Osteoblast (primary cell): ENCODE results near the gene SPINK2. TPM values are rescaled to one million over a fixed set of nuclear protein-coding genes. Genes with fewer than 3 reads are reported as not detected.

ENCODE experiments used
- DNase-seq: peaks from one replicate; pipeline ENCODE4 v3.0.0; 2011; ENCODE audit warnings: low spot score, mixed read lengths; ENCODE audit not compliant: insufficient read length; ENCODE audit errors: missing footprints
- H2AFZ ChIP-seq: 2 replicates; pipeline ENCODE4 v1.6.0; 2011; ENCODE audit warnings: mild to moderate bottlenecking, low read length
- H3K27ac ChIP-seq: 2 replicates; pipeline ENCODE4 v1.5.1; 2011; ENCODE audit warnings: mild to moderate bottlenecking, low read depth, low read length, moderate library complexity
- H3K27me3 ChIP-seq: 2 replicates; pipeline ENCODE4 v1.6.0; 2012; ENCODE audit warnings: mild to moderate bottlenecking, control low read depth, inconsistent platforms, low read length, moderate library complexity; ENCODE audit not compliant: insufficient read depth
- H3K36me3 ChIP-seq: 2 replicates; pipeline ENCODE4 v1.5.1; 2011; ENCODE audit warnings: mild to moderate bottlenecking, low read length, control low read depth, moderate library complexity; ENCODE audit not compliant: insufficient read depth
- H3K4me1 ChIP-seq: 2 replicates; pipeline ENCODE4 v1.5.1; 2011; ENCODE audit warnings: mild to moderate bottlenecking, low read length, control low read depth, moderate library complexity; ENCODE audit not compliant: insufficient read depth
- H3K4me2 ChIP-seq: 2 replicates; pipeline ENCODE4 v1.6.0; 2011; ENCODE audit warnings: mild to moderate bottlenecking, low read length; ENCODE audit not compliant: insufficient read depth
- H3K4me3 ChIP-seq: fragments of 200-600 bp; sonication (generic); 3 replicates; pipeline ENCODE4 v1.5.1; 2012; ENCODE audit warnings: mild to moderate bottlenecking, low read length, inconsistent platforms; ENCODE audit not compliant: insufficient read depth
- H3K79me2 ChIP-seq: 2 replicates; pipeline ENCODE4 v1.6.0; 2012; ENCODE audit warnings: mild to moderate bottlenecking, low read length, control low read depth, inconsistent platforms; ENCODE audit not compliant: insufficient read depth
- H3K9me3 ChIP-seq: 2 replicates; pipeline ENCODE4 v1.5.1; 2011; ENCODE audit warnings: low read depth, low read length, control low read depth
- H4K20me1 ChIP-seq: 2 replicates; pipeline ENCODE4 v1.6.0; 2012; ENCODE audit warnings: mild to moderate bottlenecking, low read length, control low read depth; ENCODE audit not compliant: insufficient read depth
- CTCF ChIP-seq: IDR thresholded peaks from 2 replicates; pipeline ENCODE4 v1.5.1; 2011; ENCODE audit warnings: mild to moderate bottlenecking, low read depth, low read length, moderate library complexity; ENCODE audit errors: extremely low read depth
- total RNA-seq: library from RNA; depleted of rRNA; stranded (reverse); fragments of >200 nt; gene quantifications from 2 replicates; pipeline ENCODE4 v1.2.3, GENCODE V29; 2012

SPINK2 gene
- total RNA-seq, 1 donor, result not detected

- DNase-seq, result no peak
- TF ChIP-seq CTCF, result no peak
Observed at GRCh38 chr4:56790691-56791091, 30.8 kb downstream of the SPINK2 start.

GRCh38 chr4:56788081-56788480 is 33.4 kb downstream of the SPINK2 start:
- Histone ChIP-seq H4K20me1 (no peaks in the 10 kb centered on the region), H3K4me1 (peaks cover 5% of the 10 kb centered on the region), H3K27ac (no peak overlapping the region), H3K36me3 (no peaks in the 10 kb centered on the region), H3K4me2 (no peak overlapping the region), H3K4me3 (no peak overlapping the region), H3K79me2 (no peaks in the 10 kb centered on the region), H3K27me3 (peaks cover 5% of the 10 kb centered on the region), H2AFZ (no peak overlapping the region), H3K9me3 (no peaks in the 10 kb centered on the region)
- no peak for DNase-seq
- TF ChIP-seq CTCF, result no peak

More at GRCh38 chr4:56790691-56791091, 30.8 kb downstream of the SPINK2 start:
- Histone ChIP-seq H3K4me1 (peaks cover 5% of the 10 kb centered on the region), H3K36me3 (no peaks in the 10 kb centered on the region), H3K9me3 (no peaks in the 10 kb centered on the region), H3K79me2 (no peaks in the 10 kb centered on the region), H4K20me1 (no peaks in the 10 kb centered on the region), H3K27ac (no peak overlapping the region), H3K27me3 (no peaks in the 10 kb centered on the region), H3K4me3 (no peak overlapping the region), H2AFZ (no peak overlapping the region), H3K4me2 (no peak overlapping the region)

- no peak for TF ChIP-seq CTCF
- no peaks in the 10 kb centered on the region for H3K36me3 ChIP-seq
- no peak overlapping the region for H2AFZ ChIP-seq
- no peak overlapping the region for H3K4me3 ChIP-seq
- no peaks in the 10 kb centered on the region for H3K79me2 ChIP-seq
- peaks cover 5% of the 10 kb centered on the region for H3K27me3 ChIP-seq
- H3K4me2 ChIP-seq, result no peak overlapping the region
- H3K9me3 ChIP-seq, result no peaks in the 10 kb centered on the region
- peaks cover 5% of the 10 kb centered on the region for H3K4me1 ChIP-seq
- no peaks in the 10 kb centered on the region for H4K20me1 ChIP-seq
- no peak overlapping the region for H3K27ac ChIP-seq
- no peak for DNase-seq
Observed at GRCh38 chr4:56787380-56787779, 34.1 kb downstream of the SPINK2 start.

- no peak overlapping the region for H3K27ac ChIP-seq
- H2AFZ ChIP-seq, result no peak overlapping the region
- H3K36me3 ChIP-seq, result no peaks in the 10 kb centered on the region
- no peak overlapping the region for H3K4me2 ChIP-seq
- no peaks in the 10 kb centered on the region for H3K79me2 ChIP-seq
- H4K20me1 ChIP-seq, result no peaks in the 10 kb centered on the region
- TF ChIP-seq CTCF, result no peak
- H3K4me1 ChIP-seq, result peaks cover 5% of the 10 kb centered on the region
- H3K27me3 ChIP-seq, result peaks cover 5% of the 10 kb centered on the region
- no peak overlapping the region for H3K4me3 ChIP-seq
- peak; percentile 94 for DNase-seq
- H3K9me3 ChIP-seq, result no peaks in the 10 kb centered on the region
Observed at GRCh38 chr4:56786955-56787354, 34.5 kb downstream of the SPINK2 start.
